ENCODE measurements around the gene ADORA2A. TPM values are rescaled to one million over a fixed set of nuclear protein-coding genes. Genes with fewer than 3 reads are reported as not detected.

ADORA2A gene
- polyA plus RNA-seq, 1 donor (not counting 4 experiments of a cell fraction or from before 2014, with no cell fraction given), result 0.20 TPM

GRCh38 chr22:24442352-24442744 lies 14.9 kb downstream of the ADORA2A start:
- Histone ChIP-seq H3K4me2 (ENCODE audit: control insufficient read depth, extremely low read depth, insufficient read depth, low read depth, low read length) (no peak overlapping the region), H3K9me3 (ENCODE audit: control insufficient read depth, low read depth, low read length) (no peaks in the 10 kb centered on the region), H3K27me3 (ENCODE audit: control insufficient read depth, extremely low read depth, insufficient read depth, low read length) (no peaks in the 10 kb centered on the region), H3K4me1 (ENCODE audit: control insufficient read depth, extremely low read depth, insufficient read depth, low read length) (peaks cover 4% of the 10 kb centered on the region), H4K20me1 (ENCODE audit: control insufficient read depth, extremely low read depth, insufficient read depth, low read length) (no peaks in the 10 kb centered on the region), H3K36me3 (ENCODE audit: control insufficient read depth in 2 of 2, extremely low read depth in 1 of 2, insufficient read depth in 2 of 2, low read length in 2 of 2) (no peaks in the 10 kb centered on the region), H3K9ac (ENCODE audit: control insufficient read depth, extremely low read depth, insufficient read depth, low read length) (no peak overlapping the region), H3K4me3 (ENCODE audit: control insufficient read depth in 2 of 3, extremely low read depth in 1 of 3, insufficient read depth in 2 of 3, low read depth in 1 of 3, low read length in 3 of 3) (no peak overlapping the region), H3K79me2 (ENCODE audit: control insufficient read depth, insufficient read depth, low read length) (no peaks in the 10 kb centered on the region), H2AFZ (ENCODE audit: control insufficient read depth, low read length) (no peak overlapping the region), H3K27ac (ENCODE audit: control insufficient read depth, insufficient read depth, low read length) (no peak overlapping the region), H3K9me1 (ENCODE audit: control insufficient read depth, extremely low read depth, insufficient read depth, low read length) (no peaks in the 10 kb centered on the region)
- DNase-seq (ENCODE audit: low read depth, low spot score) (no peak), FAIRE-seq (no peak)
- dilution Hi-C loops (cut with MboI; ENCODE audit: extremely low pct_ligation_motif_present, low sequenced_read_pairs), result no loop called here
- TF ChIP-seq, protein P1, sequence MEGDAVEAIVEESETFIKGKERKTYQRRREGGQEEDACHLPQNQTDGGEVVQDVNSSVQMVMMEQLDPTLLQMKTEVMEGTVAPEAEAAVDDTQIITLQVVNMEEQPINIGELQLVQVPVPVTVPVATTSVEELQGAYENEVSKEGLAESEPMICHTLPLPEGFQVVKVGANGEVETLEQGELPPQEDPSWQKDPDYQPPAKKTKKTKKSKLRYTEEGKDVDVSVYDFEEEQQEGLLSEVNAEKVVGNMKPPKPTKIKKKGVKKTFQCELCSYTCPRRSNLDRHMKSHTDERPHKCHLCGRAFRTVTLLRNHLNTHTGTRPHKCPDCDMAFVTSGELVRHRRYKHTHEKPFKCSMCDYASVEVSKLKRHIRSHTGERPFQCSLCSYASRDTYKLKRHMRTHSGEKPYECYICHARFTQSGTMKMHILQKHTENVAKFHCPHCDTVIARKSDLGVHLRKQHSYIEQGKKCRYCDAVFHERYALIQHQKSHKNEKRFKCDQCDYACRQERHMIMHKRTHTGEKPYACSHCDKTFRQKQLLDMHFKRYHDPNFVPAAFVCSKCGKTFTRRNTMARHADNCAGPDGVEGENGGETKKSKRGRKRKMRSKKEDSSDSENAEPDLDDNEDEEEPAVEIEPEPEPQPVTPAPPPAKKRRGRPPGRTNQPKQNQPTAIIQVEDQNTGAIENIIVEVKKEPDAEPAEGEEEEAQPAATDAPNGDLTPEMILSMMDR (optimal IDR thresholded peaks at IDR 0.05 in 1 of 3, IDR thresholded peaks at IDR 0.05 in 1 of 3, conservative IDR thresholded peaks at IDR 0.05 in 1 of 3; ENCODE audit: extremely low read depth in 1 of 3, insufficient read depth in 2 of 3, low read length in 3 of 3), result no peak
- no peak for TF ChIP-seq EZH2 (IDR thresholded peaks at IDR 0.05; ENCODE audit: low read length)

GRCh38 chr22:24443668-24444067 lies 16.3 kb downstream of the ADORA2A start:
- no peaks in the 10 kb centered on the region for H3K4me1 ChIP-seq (ENCODE audit: control insufficient read depth, extremely low read depth, insufficient read depth, low read length)
- H2AFZ ChIP-seq (ENCODE audit: control insufficient read depth, low read length), result no peak overlapping the region
- no peak overlapping the region for H3K27ac ChIP-seq (ENCODE audit: control insufficient read depth, insufficient read depth, low read length)
- no peaks in the 10 kb centered on the region for H3K27me3 ChIP-seq (ENCODE audit: control insufficient read depth, extremely low read depth, insufficient read depth, low read length)
- no peaks in the 10 kb centered on the region for H3K36me3 ChIP-seq (ENCODE audit: control insufficient read depth in 2 of 2, extremely low read depth in 1 of 2, insufficient read depth in 2 of 2, low read length in 2 of 2)
- H3K9me3 ChIP-seq (ENCODE audit: control insufficient read depth, low read depth, low read length), result no peaks in the 10 kb centered on the region
- H3K4me3 ChIP-seq (ENCODE audit: control insufficient read depth in 2 of 3, extremely low read depth in 1 of 3, insufficient read depth in 2 of 3, low read depth in 1 of 3, low read length in 3 of 3), result no peak overlapping the region
- dilution Hi-C loops (cut with MboI; ENCODE audit: extremely low pct_ligation_motif_present, low sequenced_read_pairs), result no loop called here
- H3K9ac ChIP-seq (ENCODE audit: control insufficient read depth, extremely low read depth, insufficient read depth, low read length), result no peak overlapping the region
- H3K9me1 ChIP-seq (ENCODE audit: control insufficient read depth, extremely low read depth, insufficient read depth, low read length), result no peaks in the 10 kb centered on the region
- no peak for FAIRE-seq
- TF ChIP-seq, protein P1 (optimal IDR thresholded peaks at IDR 0.05 in 1 of 3, IDR thresholded peaks at IDR 0.05 in 1 of 3, conservative IDR thresholded peaks at IDR 0.05 in 1 of 3; ENCODE audit: extremely low read depth in 1 of 3, insufficient read depth in 2 of 3, low read length in 3 of 3), result no peak
- no peak for TF ChIP-seq EZH2 (IDR thresholded peaks at IDR 0.05; ENCODE audit: low read length)
- no peaks in the 10 kb centered on the region for H4K20me1 ChIP-seq (ENCODE audit: control insufficient read depth, extremely low read depth, insufficient read depth, low read length)
- no peaks in the 10 kb centered on the region for H3K79me2 ChIP-seq (ENCODE audit: control insufficient read depth, insufficient read depth, low read length)
- no peak for DNase-seq (ENCODE audit: low read depth, low spot score)
- no peak overlapping the region for H3K4me2 ChIP-seq (ENCODE audit: control insufficient read depth, extremely low read depth, insufficient read depth, low read depth, low read length)
